HG03378 (cell line): ENCODE measurements around the gene AP1S3.
A peak's percentile ranks its signal among the peaks of the same experiment; 100 is the strongest.
"Not testable (repeated sequence)": the region's sequence is repeated elsewhere in the genome, so short reads cannot be mapped to it uniquely, and the experiment has no call there.

Source experiments
- ATAC-seq: cut with Tn5 transposase; IDR thresholded peaks from one replicate; pipeline ENCODE4 v1.9.1; 2021; ENCODE audit warnings: mild to moderate bottlenecking, moderate library complexity; ENCODE audit not compliant: unreplicated experiment

AP1S3 gene

GRCh38 chr2:223854741-223855140 lies 17.4 kb upstream of the AP1S3 start:
- peak; percentile 65 for ATAC-seq

GRCh38 chr2:223853425-223853837 lies 16.0 kb upstream of the AP1S3 start:
- ATAC-seq = no peak

- no peak for ATAC-seq
Measured at GRCh38 chr2:223852281-223852795, 15.0 kb upstream of the AP1S3 start.

- ATAC-seq = no peak
Measured at GRCh38 chr2:223847410-223847809, 10.0 kb upstream of the AP1S3 start.

- no peak for ATAC-seq
Measured at GRCh38 chr2:223846515-223846914, 9.1 kb upstream of the AP1S3 start.

GRCh38 chr2:223841436-223842190 lies 4.2 kb upstream of the AP1S3 start:
- no peak for ATAC-seq

- ATAC-seq = peak; percentile 80
Measured at GRCh38 chr2:223835701-223836532, 1.5 kb downstream of the AP1S3 start.

GRCh38 chr2:223834431-223834830 lies 3.0 kb downstream of the AP1S3 start:
- no peak for ATAC-seq

GRCh38 chr2:223832241-223832903 lies 5.0 kb downstream of the AP1S3 start:
- ATAC-seq = no peak

GRCh38 chr2:223829128-223829527 lies 8.3 kb downstream of the AP1S3 start:
- ATAC-seq = no peak

- no peak for ATAC-seq
Measured at GRCh38 chr2:223828314-223828713, 9.1 kb downstream of the AP1S3 start.

- no peak for ATAC-seq
Measured at GRCh38 chr2:223826995-223827394, 10.4 kb downstream of the AP1S3 start.

GRCh38 chr2:223824301-223824700 lies 13.1 kb downstream of the AP1S3 start:
- no peak for ATAC-seq

GRCh38 chr2:223822818-223823217 lies 14.6 kb downstream of the AP1S3 start:
- ATAC-seq = no peak

GRCh38 chr2:223820549-223820948 lies 16.8 kb downstream of the AP1S3 start:
- ATAC-seq = no peak

- no peak for ATAC-seq
Measured at GRCh38 chr2:223819891-223820290, 17.5 kb downstream of the AP1S3 start.

GRCh38 chr2:223815884-223816570 lies 21.4 kb downstream of the AP1S3 start:
- no peak for ATAC-seq

GRCh38 chr2:223815186-223815883 lies 22.0 kb downstream of the AP1S3 start:
- ATAC-seq = no peak

- ATAC-seq = not testable (repeated sequence)
Measured at GRCh38 chr2:223814764-223815163, 22.6 kb downstream of the AP1S3 start.

- ATAC-seq = no peak
Measured at GRCh38 chr2:223813329-223813728, 24.1 kb downstream of the AP1S3 start.
